H9 (cell line): ENCODE measurements around the gene STK10. TPM values are rescaled to one million over a fixed set of nuclear protein-coding genes. Genes with fewer than 3 reads are reported as not detected.

Source experiments
- DNase-seq: peaks from one replicate; pipeline ENCODE4 v3.0.0-alpha.2; 2017
- H2AFZ ChIP-seq: one replicate; pipeline ENCODE4 v1.6.1; 2013; ENCODE audit warnings: mild to moderate bottlenecking, low read length, control low read depth, moderate library complexity
- H2AK5ac ChIP-seq: 2 replicates; pipeline ENCODE4 v1.6.1; 2013; ENCODE audit warnings: low read length, control low read depth, mixed read lengths; ENCODE audit not compliant: insufficient read length
- H2BK120ac ChIP-seq: one replicate; pipeline ENCODE4 v1.6.1; 2013; ENCODE audit warnings: low read depth, mild to moderate bottlenecking, low read length, control low read depth, inconsistent platforms; ENCODE audit not compliant: poor library complexity, severe bottlenecking
- H2BK12ac ChIP-seq: 2 replicates; pipeline ENCODE4 v1.6.1; 2013; ENCODE audit warnings: low read length, control low read depth, mixed read lengths, low read depth; ENCODE audit not compliant: insufficient read length
- H2BK15ac ChIP-seq: 2 replicates; pipeline ENCODE4 v1.6.1; 2013; ENCODE audit warnings: low read depth, low read length, control low read depth
- H2BK20ac ChIP-seq: one replicate; pipeline ENCODE4 v1.6.1; 2013; ENCODE audit warnings: low read depth, mild to moderate bottlenecking, low read length, control low read depth, inconsistent platforms; ENCODE audit not compliant: poor library complexity, severe bottlenecking
- H2BK5ac ChIP-seq: 2 replicates; pipeline ENCODE4 v1.6.1; 2013; ENCODE audit warnings: low read length, control low read depth, mixed read lengths; ENCODE audit not compliant: insufficient read length
- H3K14ac ChIP-seq: 2 replicates; pipeline ENCODE4 v1.6.1; 2013; ENCODE audit warnings: low read length, control low read depth; ENCODE audit not compliant: insufficient read depth
- H3K18ac ChIP-seq: 2 replicates; pipeline ENCODE4 v1.6.1; 2013; ENCODE audit warnings: low read depth, mild to moderate bottlenecking, mixed read lengths, low read length, control low read depth; ENCODE audit not compliant: insufficient read length
- H3K23ac ChIP-seq: 2 replicates; pipeline ENCODE4 v1.6.1; 2013; ENCODE audit warnings: low read length, control low read depth, mixed read lengths, low read depth; ENCODE audit not compliant: insufficient read length
- H3K23me2 ChIP-seq: 2 replicates; pipeline ENCODE4 v1.6.1; 2013; ENCODE audit warnings: low read depth, mild to moderate bottlenecking, mixed read lengths, low read length, control low read depth; ENCODE audit not compliant: insufficient read length, poor library complexity, severe bottlenecking
- H3K27ac ChIP-seq: 2 replicates; pipeline ENCODE4 v1.5.1; 2013; ENCODE audit warnings: low read length, control low read depth, mixed read lengths, low read depth; ENCODE audit not compliant: insufficient read length
- H3K27me3 ChIP-seq: 2 replicates; pipeline ENCODE4 v1.6.1; 2013; ENCODE audit warnings: low read length, control low read depth, inconsistent platforms; ENCODE audit not compliant: insufficient read depth
- H3K4ac ChIP-seq: 2 replicates; pipeline ENCODE4 v1.6.1; 2013; ENCODE audit warnings: low read depth, mild to moderate bottlenecking, control low read depth, inconsistent platforms, low read length, moderate library complexity
- H3K4me1 ChIP-seq: 2 replicates; pipeline ENCODE4 v1.6.1; 2013; ENCODE audit warnings: low read length, control low read depth, inconsistent platforms; ENCODE audit not compliant: insufficient read depth
- H3K4me2 ChIP-seq: 2 replicates; pipeline ENCODE4 v1.6.1; 2013; ENCODE audit warnings: low read length, control low read depth, mixed read lengths; ENCODE audit not compliant: insufficient read length, insufficient read depth
- H3K56ac ChIP-seq: 2 replicates; pipeline ENCODE4 v1.6.1; 2013; ENCODE audit warnings: low read depth, mild to moderate bottlenecking, mixed read lengths, low read length, control low read depth; ENCODE audit not compliant: insufficient read length
- H3K79me1 ChIP-seq: 2 replicates; pipeline ENCODE4 v1.6.1; 2013; ENCODE audit warnings: low read depth, mild to moderate bottlenecking, moderate library complexity, low read length, control low read depth, inconsistent platforms; ENCODE audit not compliant: insufficient read depth, poor library complexity, severe bottlenecking
- H3K79me2 ChIP-seq: 2 replicates; pipeline ENCODE4 v1.6.1; 2013; ENCODE audit warnings: low read length, control low read depth, inconsistent platforms; ENCODE audit not compliant: insufficient read depth
- H3K9ac ChIP-seq: 2 replicates; pipeline ENCODE4 v1.6.1; 2013; ENCODE audit warnings: low read length, control low read depth, mixed read lengths; ENCODE audit not compliant: insufficient read length; ENCODE audit errors: extremely low read depth
- H3K9me3 ChIP-seq: one replicate; pipeline ENCODE4 v1.6.1; 2013; ENCODE audit warnings: low read depth, low read length, inconsistent platforms; ENCODE audit not compliant: control insufficient read depth
- H3T11ph ChIP-seq: one replicate; pipeline ENCODE4 v1.6.1; 2013; ENCODE audit warnings: mild to moderate bottlenecking, low read length, control low read depth, inconsistent platforms
- H4K20me1 ChIP-seq: one replicate; pipeline ENCODE4 v1.6.1; 2013; ENCODE audit not compliant: control insufficient read depth, insufficient read length, insufficient read depth
- H4K5ac ChIP-seq: 2 replicates; pipeline ENCODE4 v1.6.1; 2013; ENCODE audit warnings: low read depth, mild to moderate bottlenecking, mixed read lengths, low read length, control low read depth; ENCODE audit not compliant: insufficient read length
- H4K8ac ChIP-seq: replicated peaks from 2 replicates; pipeline ENCODE4 v1.6.1; 2013; ENCODE audit warnings: low read length, control low read depth, mixed read lengths, low read depth; ENCODE audit not compliant: insufficient read length
- H4K91ac ChIP-seq: 2 replicates; pipeline ENCODE4 v1.6.1; 2013; ENCODE audit warnings: low read depth, mild to moderate bottlenecking, moderate library complexity, mixed read lengths, low read length, control low read depth; ENCODE audit not compliant: insufficient read length
- H3K27ac Mint-ChIP-seq, 3 experiments: 2 replicates in 2 of 3; 3 replicates in 1 of 3; pipeline ENCODE4 v1.8.0; 2020 to 2021; ENCODE audit warnings: mixed read lengths in 3 of 3, mild to moderate bottlenecking in 1 of 3, moderate library complexity in 1 of 3
- H3K27me3 Mint-ChIP-seq: 2 replicates; pipeline ENCODE4 v1.8.0; 2021; ENCODE audit warnings: low read depth, mild to moderate bottlenecking, moderate library complexity, mixed read lengths
- H3K36me3 Mint-ChIP-seq, 3 experiments: 2 replicates in 2 of 3; 3 replicates in 1 of 3; pipeline ENCODE4 v1.8.0; 2020 to 2021; ENCODE audit warnings: low read depth in 3 of 3, mixed read lengths in 3 of 3; ENCODE audit not compliant: insufficient read depth in 1 of 3
- H3K4me1 Mint-ChIP-seq, 2 experiments: 2 replicates each; pipeline ENCODE4 v1.8.0; 2020; ENCODE audit warnings: mixed read lengths in 2 of 2
- H3K4me3 Mint-ChIP-seq, 2 experiments: 2 replicates in 1 of 2; 3 replicates in 1 of 2; pipeline ENCODE4 v1.8.0; 2020 to 2021; ENCODE audit warnings: mild to moderate bottlenecking in 2 of 2, mixed read lengths in 2 of 2, moderate library complexity in 1 of 2
- H3K9me3 Mint-ChIP-seq, 2 experiments: 2 replicates in 1 of 2; 3 replicates in 1 of 2; pipeline ENCODE4 v1.8.0; 2020; ENCODE audit warnings: mild to moderate bottlenecking in 2 of 2, mixed read lengths in 2 of 2, moderate library complexity in 1 of 2
- CTCF ChIP-seq: fragments of 200-600 bp; sonication (generic); conservative IDR thresholded peaks from 3 replicates; pipeline ENCODE4 v1.8.0; 2021; ENCODE audit warnings: antibody characterized with exemption, mild to moderate bottlenecking
- WGBS: extraction: QIAGEN DNeasy Blood & Tissue Kit; methylation state at CpG from one replicate; pipeline ENCODE4 v1.1.7; 2013; ENCODE audit warnings: missing lambda C conversion rate, low lambda C conversion rate, mixed read lengths; ENCODE audit not compliant: insufficient read length; ENCODE audit errors: extremely low coverage; 5-methylcytosine and 5-hydroxymethylcytosine counted together
- total RNA-seq: library from RNA; stranded (reverse); gene quantifications from 2 replicates; pipeline ENCODE4 v1.2.1, GENCODE V29; 2021

Gene STK10
- total RNA-seq, 1 experiment from 2014 or later: 14.6 TPM

GRCh38 chr5:172186114-172186695, 1.8 kb downstream of the STK10 start:
- peaks cover 2% of the 10 kb centered on the region; the same call in 1 of the 2 replicates for H3K79me2 ChIP-seq
- H3K23ac ChIP-seq: no peak overlapping the region
- no peak overlapping the region for H4K91ac ChIP-seq
- DNase-seq: no peak
- H3K4me1 Mint-ChIP-seq: peaks cover 25 to 28% of the 10 kb centered on the region in 2 experiments
- peak overlapping the region in 1 of 2 experiments; percentile 92; a peak in 3 of 5 replicates for H3K4me3 Mint-ChIP-seq
- no peak overlapping the region for H4K8ac ChIP-seq
- no peak overlapping the region for H3K9ac ChIP-seq
- H2AK5ac ChIP-seq: no peak overlapping the region
- H3K14ac ChIP-seq: no peak overlapping the region
- no peak overlapping the region for H3K18ac ChIP-seq
- H3K27ac ChIP-seq: no peak overlapping the region
- H2BK15ac ChIP-seq: no peak overlapping the region
- no CpG with 5 or more reads among the region's 13 CpGs for WGBS
- H3K27me3 Mint-ChIP-seq: peaks cover 11% of the 10 kb centered on the region
- no peaks in the 10 kb centered on the region; the same call in 1 of the 2 replicates for H3K27me3 ChIP-seq
- no peaks in the 10 kb centered on the region for H3K9me3 Mint-ChIP-seq
- no peak overlapping the region for H4K5ac ChIP-seq
- no peak overlapping the region for H2BK120ac ChIP-seq
- no peak overlapping the region for H3K4ac ChIP-seq
- no peak overlapping the region for H2AFZ ChIP-seq
- no peaks in the 10 kb centered on the region for H3K9me3 ChIP-seq
- no peak overlapping the region for H2BK12ac ChIP-seq
- H3K23me2 ChIP-seq: peaks cover 18% of the 10 kb centered on the region
- no peak overlapping the region for H2BK5ac ChIP-seq
- peak overlapping the region; percentile 83 for H3K4me2 ChIP-seq
- peaks cover 4% of the 10 kb centered on the region; the same call in 1 of the 2 replicates for H3K4me1 ChIP-seq
- H3K27ac Mint-ChIP-seq: no peak overlapping the region
- no peaks in the 10 kb centered on the region for H4K20me1 ChIP-seq
- no peaks in the 10 kb centered on the region for H3K79me1 ChIP-seq
- H3T11ph ChIP-seq: no peak overlapping the region
- H3K36me3 Mint-ChIP-seq: peaks cover under 1 to 3% (median under 1%) of the 10 kb centered on the region in 3 experiments; a peak in 2 of 7 replicates
- H2BK20ac ChIP-seq: no peak overlapping the region
- TF ChIP-seq CTCF: no peak
- no peak overlapping the region for H3K56ac ChIP-seq
